Sigmoid colon (tissue), 7 donors: ENCODE measurements around the gene VIL1. TPM values are rescaled to one million over a fixed set of nuclear protein-coding genes. Genes with fewer than 3 reads are reported as not detected.

ENCODE experiments used
- DNase-seq: peaks from one replicate; pipeline ENCODE4 v3.0.0-alpha.2; 2019
- H3K27ac ChIP-seq, 4 donors: fragments of 200-600 bp; sonication (generic); one replicate each; pipeline ENCODE4 v1.5.1; 2016 to 2019; ENCODE audit warnings: mild to moderate bottlenecking in 1 of 4
- H3K27me3 ChIP-seq, 3 donors: fragments of 200-600 bp; sonication (generic); one replicate each; pipeline ENCODE4 v1.5.1; 2019; ENCODE audit warnings: mild to moderate bottlenecking in 1 of 3
- H3K36me3 ChIP-seq, 4 donors: fragments of 200-600 bp; sonication (generic); one replicate each; pipeline ENCODE4 v1.5.1; 2016 to 2019
- H3K4me1 ChIP-seq, 4 donors: fragments of 200-600 bp; sonication (generic); one replicate each; pipeline ENCODE4 v1.5.1; 2017 to 2019
- H3K4me3 ChIP-seq, 4 donors: fragments of 200-600 bp; sonication (generic); one replicate each; pipeline ENCODE4 v1.5.1; 2017 to 2019; ENCODE audit warnings: mild to moderate bottlenecking in 2 of 4, moderate library complexity in 1 of 4
- H3K9me3 ChIP-seq, 4 donors: fragments of 200-600 bp in 3 of 4; sonication (generic) in 3 of 4; one replicate each; pipeline versions ENCODE4 v1.5.1 to v1.6.1; 2013 to 2019
- CTCF ChIP-seq, 4 experiments: fragments of 450-650 bp in 3 of 4; fragments of 200-600 bp in 1 of 4; IDR thresholded peaks; one replicate each; pipeline ENCODE4 v1.5.1; 2016 to 2019; ENCODE audit warnings: antibody characterized with exemption in 4 of 4, mild to moderate bottlenecking in 3 of 4, moderate library complexity in 2 of 4
- EP300 ChIP-seq, 4 donors: sonication (generic); formaldehyde crosslinking; IDR thresholded peaks; one replicate each; pipeline ENCODE4 v1.6.1; 2017; ENCODE audit warnings: antibody characterized with exemption in 4 of 4
- POLR2A ChIP-seq, 2 donors: fragments of 450-650 bp; IDR thresholded peaks; one replicate each; pipeline ENCODE4 v1.6.1; 2016; ENCODE audit warnings: antibody characterized with exemption in 2 of 2, mild to moderate bottlenecking in 2 of 2, moderate library complexity in 2 of 2
- POLR2AphosphoS5 ChIP-seq, 4 donors: sonication (generic); formaldehyde crosslinking; IDR thresholded peaks; one replicate each; pipeline ENCODE4 v1.6.1; 2017; ENCODE audit warnings: antibody characterized with exemption in 4 of 4
- WGBS, 2 donors: extraction: QIAGEN DNeasy Blood & Tissue Kit; methylation state at CpG; one replicate each; pipeline ENCODE4 v1.1.7; 2013; 5-methylcytosine and 5-hydroxymethylcytosine counted together
- intact Hi-C: fragments of 100-400 bp; cut with DNase I; formaldehyde crosslinking; loops from one replicate; pipeline ENCODE4 v1.15.1; 2023
- polyA plus RNA-seq, 3 donors: library from polyadenylated mRNA; stranded (reverse); fragments of 200-250 nt; gene quantifications; one replicate each; pipeline ENCODE4 v1.2.3, GENCODE V29; 2013
- total RNA-seq, 4 donors: library from RNA; depleted of rRNA; stranded (reverse); fragments of >200 nt; gene quantifications; one replicate each; pipeline ENCODE4 v1.1.0, GENCODE V29; 2016
- donor health status: healthy with polysubstance abuse.
- donor health status: Bipolar disorder and iron deficiency.
- donor health status: healthy.

Gene VIL1
- total and polyA plus RNA-seq, 7 donors = 0.71 to 172 (median 111) TPM; not detected in 2

- no peaks in the 10 kb centered on the region for H3K36me3 ChIP-seq
- 89% methylated on average over 10 of the region's 10 CpGs for WGBS, 2 donors
- DNase-seq = no peak
- peak overlapping the region in 2 of 4 donors; percentile 30 to 37 for H3K4me3 ChIP-seq
- TF ChIP-seq CTCF (IDR thresholded peaks at IDR 0.05) = no peak
- no peak for TF ChIP-seq EP300 (IDR thresholded peaks at IDR 0.05)
- TF ChIP-seq POLR2AphosphoS5 (IDR thresholded peaks at IDR 0.05) = no peak
- no peak for TF ChIP-seq POLR2A (IDR thresholded peaks at IDR 0.05)
- intact Hi-C loops = no loop called here
- H3K27ac ChIP-seq = peak overlapping the region in 1 of 4 donors; percentile 37
- H3K4me1 ChIP-seq = peaks cover 0 to 15% (median 9%) of the 10 kb centered on the region in 4 donors
- no peaks in the 10 kb centered on the region for H3K9me3 ChIP-seq
- H3K27me3 ChIP-seq = no peaks in the 10 kb centered on the region
Measured at GRCh38 chr2:218383892-218384519, 34.9 kb upstream of the VIL1 start.

DNA sequence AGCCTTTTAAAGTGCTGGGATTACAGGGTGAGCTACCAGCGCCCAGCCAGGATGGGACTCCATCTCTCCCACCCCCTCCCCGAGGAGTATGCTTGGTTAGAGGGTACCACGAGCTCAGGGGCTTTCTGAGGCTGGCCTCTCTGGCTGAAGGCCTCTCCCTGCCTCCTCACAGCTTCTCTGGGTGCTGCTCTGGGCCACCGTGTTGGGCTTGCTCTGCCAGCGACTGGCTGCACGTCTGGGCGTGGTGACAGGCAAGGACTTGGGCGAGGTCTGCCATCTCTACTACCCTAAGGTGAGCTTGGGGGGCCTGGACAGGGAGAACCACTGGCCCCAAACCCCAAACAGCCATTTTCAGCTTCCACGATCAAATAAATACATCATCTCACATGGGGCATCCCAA, 33.9 kb upstream of the VIL1 start:
- Histone ChIP-seq H3K9me3 (no peaks in the 10 kb centered on the region), H3K4me1 (peaks cover 0 to 15% (median 9%) of the 10 kb centered on the region in 4 donors), H3K27ac (no peak overlapping the region), H3K27me3 (no peaks in the 10 kb centered on the region), H3K36me3 (no peaks in the 10 kb centered on the region), H3K4me3 (no peak overlapping the region)
- DNase-seq = no peak
- 54 to 83% methylated on average over 9 of the region's 9 CpGs for WGBS, 2 donors
- intact Hi-C loops = no loop called here
- TF ChIP-seq POLR2AphosphoS5 (IDR thresholded peaks at IDR 0.05) = no peak
- no peak for TF ChIP-seq CTCF (IDR thresholded peaks at IDR 0.05)
- TF ChIP-seq POLR2A (IDR thresholded peaks at IDR 0.05) = no peak
- TF ChIP-seq EP300 (IDR thresholded peaks at IDR 0.05) = no peak

GRCh38 chr2:218386505-218387368, 32.2 kb upstream of the VIL1 start:
- Histone ChIP-seq H3K4me3 (no peak overlapping the region), H3K36me3 (no peaks in the 10 kb centered on the region), H3K27me3 (no peaks in the 10 kb centered on the region), H3K9me3 (no peaks in the 10 kb centered on the region), H3K27ac (peak overlapping the region in 2 of 4 donors; percentile 28 to 39), H3K4me1 (peaks cover 0 to 15% (median 9%) of the 10 kb centered on the region in 4 donors)
- WGBS, 2 donors = 59 to 78% methylated on average over 23 of the region's 23 CpGs
- TF ChIP-seq POLR2AphosphoS5 (IDR thresholded peaks at IDR 0.05) = no peak
- no peak for TF ChIP-seq CTCF (IDR thresholded peaks at IDR 0.05)
- TF ChIP-seq EP300 (IDR thresholded peaks at IDR 0.05) = no peak
- TF ChIP-seq POLR2A (IDR thresholded peaks at IDR 0.05) = no peak
- DNase-seq = no peak
- intact Hi-C loops = no loop called here

DNA sequence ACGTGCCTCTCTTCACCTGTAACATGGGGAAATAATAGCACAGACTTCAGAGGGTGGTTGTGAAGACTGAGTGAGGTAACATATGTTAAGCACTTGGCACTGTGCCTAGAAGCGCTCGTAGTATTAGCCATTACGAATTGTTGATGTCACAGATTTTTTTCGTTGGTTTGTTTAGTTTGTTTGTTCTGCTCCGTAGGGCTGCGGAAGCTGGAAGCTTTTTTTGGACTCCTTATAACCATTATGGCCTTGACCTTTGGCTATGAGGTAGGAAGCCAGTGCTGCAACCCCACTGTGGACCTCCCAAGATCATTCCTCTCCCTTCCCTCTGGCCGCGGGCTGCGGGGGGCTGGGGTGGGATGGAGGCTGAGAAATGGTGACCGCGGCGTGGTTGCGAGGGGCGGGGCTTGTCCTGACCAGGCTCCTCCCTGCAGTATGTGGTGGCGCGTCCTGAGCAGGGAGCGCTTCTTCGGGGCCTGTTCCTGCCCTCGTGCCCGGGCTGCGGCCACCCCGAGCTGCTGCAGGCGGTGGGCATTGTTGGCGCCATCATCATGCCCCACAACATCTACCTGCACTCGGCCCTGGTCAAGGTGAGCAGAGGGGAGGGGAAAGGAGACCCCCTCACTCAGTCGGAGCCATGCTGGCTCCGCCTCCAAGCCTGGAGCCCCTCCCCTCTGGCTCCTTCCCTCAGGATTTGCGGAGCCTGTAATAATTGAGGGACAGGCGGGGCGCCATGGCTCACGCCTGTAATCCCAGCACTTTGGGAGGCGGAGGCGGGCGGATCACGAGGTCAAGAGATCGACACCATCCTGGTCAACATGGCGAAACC, 31.3 kb upstream of the VIL1 start:
- intact Hi-C loops = no loop called here
- TF ChIP-seq POLR2A (IDR thresholded peaks at IDR 0.05) (no peak), POLR2AphosphoS5 (IDR thresholded peaks at IDR 0.05) (peak in 2 of 4 donors; percentile 6 to 24)
- DNase-seq = peak; percentile 75
- H3K4me1 ChIP-seq = peaks cover 0 to 15% (median 9%) of the 10 kb centered on the region in 4 donors
- peak overlapping the region in 2 of 4 donors; percentile 28 to 39 for H3K27ac ChIP-seq
- no peaks in the 10 kb centered on the region for H3K9me3 ChIP-seq
- 5 to 14% methylated on average over 38 of the region's 38 CpGs for WGBS, 2 donors
- H3K4me3 ChIP-seq = peak overlapping the region in 3 of 4 donors; percentile 33 to 41 (median 35)
- no peaks in the 10 kb centered on the region for H3K36me3 ChIP-seq
- H3K27me3 ChIP-seq = no peaks in the 10 kb centered on the region
